Body of pancreas (tissue), 4 donors: ENCODE data around the gene TBATA.

ENCODE experiments used
- CTCF ChIP-seq, 7 experiments: fragments of 450-650 bp in 4 of 7; fragments of 200-600 bp in 3 of 7; sonication (generic) in 3 of 7; IDR thresholded peaks; one replicate each; pipeline ENCODE4 v1.5.1; 2016 to 2019; ENCODE audit warnings: antibody characterized with exemption in 7 of 7
- POLR2A ChIP-seq, 3 donors: fragments of 450-650 bp; IDR thresholded peaks; one replicate each; pipeline ENCODE4 v1.6.1; 2016; ENCODE audit warnings: antibody characterized with exemption in 3 of 3, mild to moderate bottlenecking in 2 of 3

- TF ChIP-seq CTCF (IDR thresholded peaks at IDR 0.05) (no peak), POLR2A (IDR thresholded peaks at IDR 0.05) (no peak)
Observed at GRCh38 chr10:70774810-70775678, 10.1 kb downstream of the TBATA start.
